GM10847 (cell line): ENCODE results near the gene CADM3.

Experiments used
- POLR2A ChIP-seq: IDR thresholded peaks from 2 replicates; pipeline ENCODE4 v1.6.1; 2011; ENCODE audit not compliant: insufficient read length; ENCODE audit errors: extremely low read depth

The CADM3 gene

GRCh38 chr1:159190441-159190840 is 19.0 kb downstream of the CADM3 start:
- TF ChIP-seq POLR2A, result no peak

GRCh38 chr1:159196543-159196942 is 25.1 kb downstream of the CADM3 start:
- TF ChIP-seq POLR2A, result no peak

DNA sequence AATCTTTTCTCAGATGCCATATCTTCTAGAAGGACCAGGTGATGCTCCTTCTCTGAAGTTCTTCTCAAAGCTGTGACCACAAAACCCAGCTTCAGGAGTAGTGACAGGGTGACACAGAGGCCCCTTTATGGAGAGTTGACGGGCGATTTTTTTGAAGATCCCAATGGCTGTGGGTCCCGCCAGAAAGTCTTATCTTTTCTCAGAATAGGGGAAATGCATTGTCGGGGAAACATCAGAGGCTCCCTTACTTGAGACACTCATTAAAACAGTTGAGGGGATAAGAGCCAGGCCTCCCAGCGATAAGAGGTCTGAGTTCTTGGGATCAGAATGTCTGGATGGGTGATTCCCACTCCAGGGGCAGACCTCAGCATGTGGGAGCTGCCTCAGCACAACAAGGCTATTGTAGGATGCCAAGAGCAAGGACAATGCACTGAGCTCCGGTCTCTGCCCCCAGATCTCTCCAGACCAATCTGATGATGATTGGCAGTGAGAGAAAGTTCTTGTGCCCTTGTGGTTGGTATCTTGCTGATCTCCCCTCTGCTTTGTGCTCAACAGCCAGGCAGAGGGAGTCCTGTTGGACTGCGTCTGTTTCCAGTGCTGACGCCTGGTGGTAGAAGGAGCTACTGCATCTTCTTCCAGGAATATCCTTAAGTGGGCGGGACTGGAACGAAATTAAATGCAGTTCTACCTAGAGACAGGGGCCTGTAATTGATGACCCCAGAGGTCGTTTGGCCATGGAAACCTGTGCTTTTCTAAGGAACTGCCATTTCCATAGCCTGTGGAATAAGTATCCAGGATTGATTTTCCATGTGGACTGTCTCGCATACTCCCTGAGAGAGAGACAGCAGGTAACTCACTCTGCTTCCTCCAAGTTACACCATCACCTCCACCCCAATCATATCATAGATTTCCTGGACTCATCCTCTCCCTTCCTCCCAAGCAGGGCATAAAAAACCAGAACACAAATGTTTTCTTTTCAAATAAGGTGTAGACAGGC is 26.4 kb downstream of the CADM3 start:
- TF ChIP-seq POLR2A, result no peak

DNA sequence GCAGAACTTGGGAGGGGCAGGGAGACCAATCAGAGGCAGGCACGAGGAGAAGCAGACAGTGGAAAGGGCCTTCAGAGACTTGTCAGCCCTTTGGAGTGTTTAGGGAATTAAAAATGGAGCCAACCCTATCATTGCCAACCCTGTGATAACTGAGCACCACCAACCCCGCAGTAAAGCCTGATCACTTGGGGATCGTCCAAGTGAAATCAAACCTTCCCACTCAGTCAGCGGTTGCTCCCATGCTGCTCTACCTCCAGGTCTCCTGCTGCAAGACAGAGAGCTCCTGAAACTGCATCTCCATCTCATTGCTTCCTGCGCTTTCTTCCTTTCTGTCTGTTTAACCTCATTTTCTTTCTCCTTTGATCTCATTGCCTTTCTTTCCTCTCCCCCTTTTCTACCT is 28.5 kb downstream of the CADM3 start:
- no peak for TF ChIP-seq POLR2A

DNA sequence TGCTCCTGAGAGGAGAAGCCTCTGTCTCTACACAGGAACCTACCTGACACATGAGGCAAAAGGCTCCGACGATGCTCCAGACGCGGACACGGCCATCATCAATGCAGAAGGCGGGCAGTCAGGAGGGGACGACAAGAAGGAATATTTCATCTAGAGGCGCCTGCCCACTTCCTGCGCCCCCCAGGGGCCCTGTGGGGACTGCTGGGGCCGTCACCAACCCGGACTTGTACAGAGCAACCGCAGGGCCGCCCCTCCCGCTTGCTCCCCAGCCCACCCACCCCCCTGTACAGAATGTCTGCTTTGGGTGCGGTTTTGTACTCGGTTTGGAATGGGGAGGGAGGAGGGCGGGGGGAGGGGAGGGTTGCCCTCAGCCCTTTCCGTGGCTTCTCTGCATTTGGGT is 29.4 kb downstream of the CADM3 start:
- no peak for TF ChIP-seq POLR2A

DNA sequence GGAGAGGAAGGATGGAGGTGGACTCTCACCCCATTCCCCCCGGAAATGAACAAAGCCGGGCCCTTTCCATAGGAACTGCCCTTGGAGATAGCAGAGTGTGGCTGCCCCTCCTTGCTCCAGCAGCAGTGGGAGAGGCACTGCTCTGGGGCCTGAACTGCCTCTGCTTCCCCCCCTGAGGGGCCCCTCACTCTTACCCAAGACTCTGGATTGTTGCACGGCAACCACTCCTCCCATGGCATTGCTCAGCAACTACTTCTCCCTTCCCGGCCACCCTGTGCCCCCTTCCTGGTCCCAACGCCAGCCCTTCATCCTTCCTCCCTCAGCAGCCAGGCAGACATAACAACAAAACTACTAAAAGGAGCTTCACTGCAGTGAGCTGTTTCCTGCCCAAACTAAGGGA is 30.2 kb downstream of the CADM3 start:
- no peak for TF ChIP-seq POLR2A

GRCh38 chr1:159203610-159204009 is 32.2 kb downstream of the CADM3 start:
- no peak for TF ChIP-seq POLR2A

- no peak for TF ChIP-seq POLR2A
Measured at GRCh38 chr1:159204161-159205141, 33.0 kb downstream of the CADM3 start, which contains the start of gene ACKR1. TSS of gene ACKR1 (plus strand) at chr1:159204875. CDS start at chr1:159204960, 85 bp downstream.

- TF ChIP-seq POLR2A, result no peak
Measured at GRCh38 chr1:159205225-159205624, 33.8 kb downstream of the CADM3 start.

GRCh38 chr1:159206110-159206509 is 34.7 kb downstream of the CADM3 start:
- TF ChIP-seq POLR2A, result no peak

- TF ChIP-seq POLR2A, result no peak
Measured at GRCh38 chr1:159207080-159207479, 35.7 kb downstream of the CADM3 start.

DNA sequence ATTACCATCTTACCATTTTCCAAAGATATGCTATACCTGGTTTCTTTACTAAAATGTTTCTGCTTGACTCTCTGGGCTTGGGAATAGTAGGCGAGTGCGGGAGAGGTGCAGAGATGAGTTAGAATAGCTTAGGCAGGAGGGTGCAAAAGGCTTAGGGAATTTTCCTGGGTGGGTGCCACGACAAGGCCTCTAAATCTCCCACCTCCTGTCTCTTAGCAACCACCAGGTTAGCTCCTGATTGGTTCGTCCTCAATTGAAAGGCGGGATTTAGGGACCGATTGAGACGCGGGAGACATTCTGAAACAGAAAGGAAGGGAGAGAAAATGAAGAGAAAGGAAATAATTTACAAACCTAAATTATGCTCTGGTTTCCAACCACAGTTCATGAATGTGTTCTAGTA is 36.4 kb downstream of the CADM3 start:
- TF ChIP-seq POLR2A, result no peak

GRCh38 chr1:159208175-159208825 is 36.9 kb downstream of the CADM3 start:
- no peak for TF ChIP-seq POLR2A

DNA sequence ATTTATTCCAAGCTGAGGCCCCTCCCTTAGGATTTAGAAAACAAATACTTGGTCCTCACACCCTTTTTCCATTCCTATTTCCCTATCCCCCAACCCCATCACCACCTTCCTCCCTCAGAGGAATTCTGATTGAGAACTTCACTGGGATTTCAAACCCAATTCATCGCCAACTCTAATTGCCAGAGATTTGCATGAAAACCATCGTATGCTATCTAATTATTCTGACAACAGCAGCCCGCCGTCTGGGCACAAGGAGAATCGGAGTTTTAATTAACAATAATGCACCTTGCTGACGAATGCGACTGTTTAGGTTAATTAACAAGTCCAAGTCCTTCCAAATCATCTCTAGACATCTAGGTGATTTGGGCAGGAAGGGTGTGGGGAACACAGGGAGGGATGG is 37.6 kb downstream of the CADM3 start:
- no peak for TF ChIP-seq POLR2A
